HPDE6-E6E7 (cell line): ENCODE measurements around the gene CYP46A1.

Experiments used
- DNase-seq: peaks from one replicate; pipeline ENCODE4 v3.0.0; 2011; ENCODE audit warnings: missing footprints; ENCODE audit errors: extremely low spot score

Gene CYP46A1

DNA sequence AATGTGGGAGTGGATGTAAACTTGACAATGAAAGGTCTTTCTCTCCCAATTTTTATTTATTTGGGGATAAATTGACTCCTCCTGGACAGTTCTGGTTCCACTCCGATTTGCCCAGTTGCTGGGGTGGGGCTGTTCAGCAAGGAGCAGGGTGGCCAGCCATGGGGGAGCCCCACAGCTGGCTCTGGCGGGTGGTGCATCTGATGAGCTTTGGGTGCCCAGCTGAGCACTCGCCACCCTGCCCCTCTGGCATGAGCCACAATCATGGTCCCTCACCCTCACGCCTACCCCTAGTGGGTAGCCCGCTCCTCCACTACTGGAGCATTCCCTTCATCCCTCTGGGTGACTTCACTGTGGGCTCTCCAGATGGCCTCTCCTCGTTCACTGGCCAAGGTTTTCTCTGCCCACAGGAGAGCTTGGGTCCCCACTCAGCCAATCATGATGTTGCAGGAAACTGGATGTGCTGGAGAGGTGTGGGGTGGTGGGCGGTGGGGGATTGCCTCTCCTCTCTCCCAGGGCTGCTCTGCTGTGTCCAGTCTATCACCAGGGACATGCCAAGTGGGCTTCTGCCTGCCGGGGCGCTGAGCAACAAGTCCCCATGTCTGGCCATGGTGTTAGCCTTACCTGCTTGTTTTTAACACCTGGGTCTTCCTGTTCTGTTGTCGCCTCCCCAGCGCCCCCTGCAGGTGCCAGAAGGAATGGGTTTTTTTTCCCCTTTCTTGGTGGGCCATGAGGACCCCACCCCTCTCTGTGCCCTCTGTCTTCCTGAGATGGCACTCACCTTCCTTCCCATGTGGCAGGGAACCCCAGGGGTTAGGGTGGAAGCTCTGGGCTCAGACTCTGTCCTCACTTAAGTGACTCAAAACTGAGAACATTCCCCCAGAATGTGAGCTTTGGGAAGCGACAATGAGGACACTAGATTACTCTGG, 3.4 kb downstream of the CYP46A1 start:
- no peak for DNase-seq

DNA sequence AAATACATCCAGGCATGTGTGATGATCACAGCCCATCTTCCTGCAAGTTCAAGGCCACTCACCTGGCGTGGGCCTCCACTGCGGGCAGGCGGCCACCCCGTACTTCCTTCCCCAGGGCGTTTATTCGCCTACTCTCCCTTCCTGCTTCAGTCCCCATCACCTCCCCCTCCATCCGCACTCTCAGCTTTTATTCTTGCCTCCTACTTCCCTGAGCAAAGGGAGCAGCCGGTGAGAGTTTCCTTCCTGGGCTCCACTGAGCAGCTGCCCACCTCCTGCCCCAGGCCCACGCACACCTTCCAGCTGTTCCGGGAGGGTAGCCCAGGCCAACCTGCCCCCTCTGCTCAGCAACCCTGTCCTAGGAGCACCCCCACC, 4.1 kb downstream of the CYP46A1 start:
- DNase-seq = no peak

DNA sequence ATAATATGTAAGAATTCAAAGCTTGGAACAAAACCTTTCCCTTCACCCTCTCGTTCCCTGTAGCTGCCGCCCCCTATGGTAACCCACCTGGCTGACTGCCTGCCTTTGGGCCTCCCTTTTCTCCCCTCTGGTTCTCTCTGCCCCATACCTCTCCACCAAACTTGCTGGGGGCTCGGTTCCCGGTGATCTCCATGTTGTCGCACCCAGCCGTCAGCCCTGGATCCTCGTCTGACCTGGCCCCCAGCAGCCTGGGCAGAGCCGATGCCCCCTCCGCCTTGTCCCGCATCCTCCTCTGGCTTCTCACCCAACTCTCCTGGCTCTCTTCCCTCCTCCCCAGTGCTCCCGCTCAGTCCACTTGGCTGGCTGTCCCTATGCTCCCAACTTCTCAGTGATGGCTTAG, 4.5 kb downstream of the CYP46A1 start:
- DNase-seq = no peak

DNA sequence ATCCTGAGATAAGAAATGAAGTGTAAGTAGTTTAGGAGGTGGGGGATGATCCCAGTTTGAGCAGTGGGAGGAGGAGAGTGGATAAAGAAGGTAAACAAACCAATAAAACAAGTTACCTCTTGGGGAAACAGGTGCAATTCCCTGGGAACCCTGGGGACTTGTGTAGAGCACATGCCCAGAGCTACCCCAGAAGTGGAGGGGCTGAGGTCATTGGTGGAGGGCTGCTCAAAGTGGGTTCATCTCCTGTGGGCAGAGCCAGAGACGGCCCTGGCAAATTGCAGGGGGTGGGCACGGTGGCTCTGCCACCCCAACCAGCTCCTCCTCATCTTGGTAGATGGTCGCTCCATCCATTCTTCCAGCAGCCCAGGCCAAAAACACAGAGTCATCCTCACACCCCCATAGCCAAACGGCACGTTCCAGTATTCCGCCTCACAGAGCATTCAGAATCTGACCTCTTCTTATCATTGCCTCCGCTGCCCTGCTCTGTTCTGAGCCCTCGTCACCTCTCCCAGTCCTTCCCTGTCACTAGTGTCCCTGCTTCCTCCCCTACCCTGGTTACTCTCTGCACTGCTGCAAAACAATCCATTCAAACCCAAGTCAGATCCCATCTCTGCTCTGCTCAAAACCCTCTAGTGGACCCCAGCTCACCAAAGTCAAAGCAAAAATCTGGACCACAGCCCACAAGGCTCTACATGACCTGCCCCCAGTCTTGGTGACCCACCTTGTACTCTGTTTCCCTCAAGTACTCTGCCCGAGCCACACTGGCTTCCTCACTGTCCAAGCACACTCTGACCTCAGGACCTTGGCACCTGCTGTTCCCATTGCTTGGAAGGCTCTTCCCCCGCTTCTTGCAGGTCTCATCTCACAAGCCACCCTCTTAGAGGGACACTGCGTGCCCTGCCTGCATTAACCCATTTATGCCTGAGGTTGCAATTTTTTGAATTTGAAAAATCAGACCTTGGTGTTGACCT, 5.5 kb downstream of the CYP46A1 start:
- DNase-seq = no peak

DNA sequence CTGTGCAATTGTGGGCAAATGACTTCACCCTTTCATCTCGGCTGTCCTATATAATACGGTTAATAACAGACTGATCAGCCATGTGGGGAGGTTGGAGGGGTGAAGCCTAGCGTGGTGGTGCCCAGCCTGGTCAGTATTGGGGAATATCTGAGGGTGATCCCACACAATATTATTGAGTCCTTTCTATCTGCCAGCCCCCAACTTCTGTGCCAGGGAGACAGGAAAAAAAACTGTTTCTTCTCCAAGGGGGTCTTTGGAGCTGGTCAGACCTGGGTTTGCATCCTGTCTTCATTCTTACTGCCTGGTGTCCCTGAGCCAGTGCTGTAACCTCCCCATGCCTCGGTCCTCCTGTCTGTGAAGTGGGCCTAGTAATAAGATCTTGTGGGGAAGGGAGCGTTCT, 6.5 kb downstream of the CYP46A1 start:
- no peak for DNase-seq

DNA sequence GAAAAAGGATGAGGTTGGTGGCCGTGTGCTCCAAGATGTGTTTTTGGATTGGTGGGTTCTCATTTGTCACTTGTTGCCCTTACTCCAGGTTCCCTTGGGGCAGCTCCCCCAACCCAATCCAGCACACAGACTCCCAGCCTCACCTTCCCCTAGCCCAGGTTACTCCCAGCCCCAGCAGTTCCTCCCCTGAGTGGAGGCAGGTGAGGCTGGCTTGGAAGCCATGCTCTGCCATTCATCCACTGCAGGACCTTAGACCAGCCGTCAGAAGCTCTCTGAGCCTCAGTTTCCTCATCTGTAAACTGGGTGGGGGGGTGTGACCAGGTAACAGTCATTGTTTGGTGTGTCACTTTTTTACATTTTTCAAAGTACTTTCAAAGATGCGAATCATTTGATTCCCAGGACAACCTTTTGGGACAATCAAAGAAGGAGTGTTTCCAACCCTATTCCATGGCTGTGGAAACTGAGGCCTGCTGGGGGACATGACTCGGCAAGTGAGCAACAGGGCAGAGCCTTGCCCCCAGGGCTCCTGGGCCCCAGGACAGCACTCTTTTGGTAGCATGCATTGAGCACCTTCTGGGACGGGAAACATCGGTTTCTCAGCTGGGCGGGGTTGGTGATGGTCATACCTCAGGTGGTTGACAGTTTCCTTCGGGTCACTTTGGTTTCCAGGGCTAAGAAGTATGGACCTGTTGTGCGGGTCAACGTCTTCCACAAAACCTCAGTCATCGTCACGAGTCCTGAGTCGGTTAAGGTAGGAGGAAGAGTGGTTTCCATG, 7.2 kb downstream of the CYP46A1 start:
- DNase-seq = no peak

DNA sequence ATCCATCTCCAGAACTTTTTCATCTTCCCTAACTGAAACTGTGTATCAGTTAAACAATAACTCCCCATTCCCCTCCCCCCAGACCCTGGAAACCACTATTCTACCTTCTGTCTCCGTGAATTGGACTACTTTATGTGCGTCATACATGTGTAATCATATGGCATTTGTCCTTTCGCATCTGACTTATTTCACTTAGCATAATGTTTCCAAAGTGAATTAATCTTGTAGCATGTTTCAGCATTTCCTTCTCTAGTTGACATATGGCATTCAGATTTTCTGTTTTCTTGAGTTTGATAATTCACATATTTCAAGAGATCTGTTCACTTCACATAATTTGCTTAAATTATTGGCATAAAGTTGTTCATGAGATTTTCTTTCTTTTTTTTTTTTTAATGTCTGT, 9.8 kb downstream of the CYP46A1 start:
- DNase-seq = no peak

DNA sequence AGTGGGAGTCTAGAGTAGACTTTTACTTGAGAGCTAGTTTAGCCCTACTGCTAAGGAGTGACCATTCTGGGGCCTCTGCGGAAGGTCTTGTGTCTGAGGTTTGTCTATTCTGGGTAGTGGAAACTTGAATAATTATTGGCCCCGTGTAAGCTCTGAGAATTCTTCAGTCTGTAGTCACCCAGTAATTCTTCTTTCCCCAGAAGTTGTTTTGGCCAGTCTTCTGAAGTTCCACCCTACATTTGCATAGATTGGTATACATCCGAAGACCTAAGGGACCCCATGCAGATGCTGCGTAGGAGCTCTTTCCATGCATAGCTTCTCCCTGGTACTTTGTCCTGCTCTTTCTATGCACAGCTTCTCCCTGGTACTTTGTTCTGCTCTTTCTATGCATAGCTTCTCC, 12.8 kb downstream of the CYP46A1 start:
- DNase-seq = no peak

DNA sequence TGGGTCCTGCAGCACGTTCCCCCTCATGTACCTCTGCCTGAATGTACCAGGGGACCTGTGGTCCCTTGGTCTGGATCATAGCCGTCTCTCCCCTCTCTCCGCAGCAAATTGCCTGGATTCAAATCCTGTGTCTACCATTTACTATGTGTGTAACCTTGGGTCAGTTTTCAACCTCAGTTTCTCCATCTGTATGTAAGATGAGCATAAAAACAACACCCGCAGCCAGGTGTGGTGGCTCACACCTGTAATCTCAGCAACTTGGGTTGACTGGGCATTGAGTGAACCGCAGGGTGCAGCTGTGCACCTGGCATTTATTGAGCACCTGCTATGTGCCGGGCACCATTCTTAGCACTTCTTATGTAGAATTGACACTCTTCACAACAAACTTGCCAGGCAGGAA, 14.1 kb downstream of the CYP46A1 start:
- no peak for DNase-seq

DNA sequence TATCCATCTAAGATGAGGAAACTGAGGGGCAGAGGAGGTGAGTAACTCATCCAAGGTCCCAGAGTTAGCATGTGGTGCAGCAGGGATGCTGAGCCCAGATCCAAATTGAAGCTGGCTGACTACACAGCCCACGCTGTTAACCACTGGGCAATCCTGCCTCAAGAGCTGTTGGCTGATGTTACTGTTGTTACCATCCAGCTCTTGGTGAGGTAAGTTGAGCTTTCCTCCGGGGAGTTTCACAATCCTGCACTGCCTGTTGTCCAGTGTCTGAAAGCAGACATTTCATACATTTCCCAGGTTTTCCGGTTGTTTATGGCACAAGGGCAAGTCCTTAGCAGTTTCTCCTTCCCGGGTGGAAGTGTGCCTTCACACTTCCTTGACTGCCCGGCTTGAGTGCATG, 14.5 kb downstream of the CYP46A1 start:
- no peak for DNase-seq

DNA sequence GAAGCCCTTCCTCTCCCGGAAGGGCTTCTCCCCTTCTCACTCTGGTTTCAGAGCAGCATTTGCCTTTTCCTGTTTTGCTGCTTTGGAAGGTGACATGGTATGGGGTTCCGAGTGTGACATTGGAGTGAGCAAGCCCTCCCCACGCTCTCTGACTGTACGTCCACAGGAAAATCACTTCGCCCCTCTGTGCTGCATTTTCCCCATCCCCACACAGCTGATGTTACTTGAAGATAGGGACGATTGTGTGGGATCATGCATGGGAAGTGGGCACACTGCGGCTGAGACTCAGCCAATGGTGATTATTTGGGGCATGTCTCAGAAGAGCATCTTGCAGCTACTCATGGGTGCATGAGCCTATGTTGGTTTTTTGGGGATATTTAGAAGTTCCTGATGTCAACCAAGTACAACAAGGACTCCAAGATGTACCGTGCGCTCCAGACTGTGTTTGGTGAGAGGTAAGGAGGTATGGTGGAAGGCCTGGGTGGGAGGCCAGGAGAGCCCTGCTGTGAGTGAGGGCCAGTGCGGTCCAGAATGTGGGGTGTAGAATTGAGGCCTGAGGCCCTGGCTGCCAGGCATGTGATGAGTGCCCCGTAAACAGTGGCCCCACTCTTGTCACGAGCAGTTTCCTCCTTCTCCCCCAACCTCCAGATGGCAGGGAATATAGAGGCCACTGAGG, 15.1 kb downstream of the CYP46A1 start:
- no peak for DNase-seq

DNA sequence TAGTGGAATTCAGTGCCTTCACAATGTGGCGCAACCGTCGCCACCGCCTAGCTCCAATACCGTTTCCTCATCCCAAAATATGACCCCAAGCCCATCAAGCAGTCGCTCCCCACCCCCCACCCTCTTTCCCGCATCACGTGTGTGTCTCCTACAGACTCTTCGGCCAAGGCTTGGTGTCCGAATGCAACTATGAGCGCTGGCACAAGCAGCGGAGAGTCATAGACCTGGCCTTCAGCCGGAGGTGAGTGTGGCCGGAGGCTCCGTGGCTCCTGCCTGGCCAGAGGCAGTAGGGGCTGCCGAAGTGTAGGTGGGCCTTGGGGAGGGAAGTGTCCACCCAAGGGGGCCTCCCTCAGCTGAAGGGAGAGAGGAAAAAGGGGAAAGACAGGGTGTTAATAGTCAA, 15.8 kb downstream of the CYP46A1 start:
- no peak for DNase-seq

DNA sequence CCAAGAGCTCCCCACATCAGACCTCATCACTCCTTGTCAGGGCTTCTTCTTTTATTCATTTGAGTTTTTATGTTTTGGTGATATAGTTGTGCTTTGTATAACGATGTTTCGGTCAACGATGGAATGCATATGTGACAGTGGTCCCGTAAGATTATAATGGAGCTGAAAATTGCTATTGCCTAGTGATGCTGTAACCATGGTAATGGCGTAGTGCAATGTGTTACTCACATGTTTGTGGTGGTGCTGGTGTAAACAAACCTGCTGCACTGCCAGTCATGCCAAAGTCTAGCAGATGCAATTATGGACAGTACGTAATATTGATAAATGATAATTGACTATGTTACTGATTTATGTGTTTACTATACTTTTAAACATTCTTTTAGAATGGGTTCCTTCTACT, 16.3 kb downstream of the CYP46A1 start:
- no peak for DNase-seq

DNA sequence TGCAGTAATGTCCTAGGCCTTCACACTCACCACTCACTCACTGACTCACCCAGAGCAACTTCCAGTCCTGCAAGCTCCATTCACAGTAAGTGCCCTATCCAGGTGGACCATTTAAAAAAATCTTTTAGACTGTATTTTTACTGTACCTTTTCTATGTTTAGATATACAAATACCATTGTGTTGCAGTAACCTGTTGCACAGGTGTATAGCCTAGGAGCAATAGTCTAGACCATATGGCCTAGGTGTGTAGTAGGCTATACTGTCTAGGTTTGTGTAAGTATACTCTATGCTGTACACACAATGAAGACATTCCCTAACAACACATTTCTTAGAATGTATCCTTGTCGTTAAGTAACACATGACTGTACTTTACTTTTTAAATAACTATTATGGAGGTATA, 17.2 kb downstream of the CYP46A1 start:
- no peak for DNase-seq

DNA sequence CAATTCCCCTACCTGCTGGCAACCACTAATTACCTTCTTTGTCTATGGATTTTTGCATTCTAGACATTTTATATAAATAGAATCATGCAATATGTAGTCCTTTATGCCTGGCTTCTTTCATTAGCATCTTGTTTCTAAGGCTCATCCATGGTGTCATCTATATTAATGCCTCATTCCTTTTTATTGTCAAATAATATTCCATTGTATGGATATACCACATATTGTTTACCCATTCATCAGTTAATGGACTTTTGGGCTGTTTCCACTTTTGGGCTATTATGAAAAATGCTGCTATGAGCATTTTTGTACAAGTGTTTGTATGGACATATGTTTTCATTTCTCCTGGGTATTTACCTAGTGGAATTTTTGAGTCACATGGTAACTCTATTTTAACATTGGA, 18.0 kb downstream of the CYP46A1 start:
- no peak for DNase-seq

DNA sequence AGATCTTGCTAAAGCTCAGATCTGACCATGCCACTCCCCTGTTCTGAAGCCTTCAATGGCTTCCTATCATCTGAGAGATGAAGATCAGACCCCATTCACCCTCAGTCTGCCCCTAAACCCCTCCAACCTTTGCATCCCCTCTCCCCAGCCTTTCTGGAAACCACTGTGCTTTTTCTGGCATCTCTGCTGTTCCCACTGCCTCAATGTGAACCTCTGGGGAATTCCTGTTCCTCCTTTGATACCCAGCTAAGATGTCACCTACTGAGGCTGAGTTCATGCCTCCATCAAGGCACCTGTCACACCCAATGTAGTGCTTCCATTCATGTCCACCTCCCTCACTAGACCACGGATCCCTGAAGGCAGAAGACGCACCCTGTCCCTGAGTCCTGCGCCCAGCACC, 19.3 kb downstream of the CYP46A1 start:
- no peak for DNase-seq

DNA sequence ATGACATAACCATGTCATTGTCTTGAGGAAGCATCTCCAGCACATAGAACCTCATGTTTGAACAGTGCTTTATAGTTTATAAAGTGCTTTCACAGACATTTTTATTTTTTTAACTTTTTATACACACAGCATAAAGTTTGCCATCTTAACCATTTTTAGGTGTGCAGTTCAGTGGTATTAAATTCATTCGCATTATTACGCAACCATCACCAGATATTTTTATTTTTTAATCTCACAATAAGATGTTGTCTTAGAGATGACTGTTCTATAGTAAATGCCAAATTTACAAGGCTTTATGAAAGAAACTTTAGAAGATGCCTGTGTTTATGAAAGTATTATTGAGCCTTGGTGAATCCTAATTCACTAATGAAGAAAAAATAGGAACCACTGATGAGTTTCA, 19.9 kb downstream of the CYP46A1 start:
- DNase-seq = no peak

DNA sequence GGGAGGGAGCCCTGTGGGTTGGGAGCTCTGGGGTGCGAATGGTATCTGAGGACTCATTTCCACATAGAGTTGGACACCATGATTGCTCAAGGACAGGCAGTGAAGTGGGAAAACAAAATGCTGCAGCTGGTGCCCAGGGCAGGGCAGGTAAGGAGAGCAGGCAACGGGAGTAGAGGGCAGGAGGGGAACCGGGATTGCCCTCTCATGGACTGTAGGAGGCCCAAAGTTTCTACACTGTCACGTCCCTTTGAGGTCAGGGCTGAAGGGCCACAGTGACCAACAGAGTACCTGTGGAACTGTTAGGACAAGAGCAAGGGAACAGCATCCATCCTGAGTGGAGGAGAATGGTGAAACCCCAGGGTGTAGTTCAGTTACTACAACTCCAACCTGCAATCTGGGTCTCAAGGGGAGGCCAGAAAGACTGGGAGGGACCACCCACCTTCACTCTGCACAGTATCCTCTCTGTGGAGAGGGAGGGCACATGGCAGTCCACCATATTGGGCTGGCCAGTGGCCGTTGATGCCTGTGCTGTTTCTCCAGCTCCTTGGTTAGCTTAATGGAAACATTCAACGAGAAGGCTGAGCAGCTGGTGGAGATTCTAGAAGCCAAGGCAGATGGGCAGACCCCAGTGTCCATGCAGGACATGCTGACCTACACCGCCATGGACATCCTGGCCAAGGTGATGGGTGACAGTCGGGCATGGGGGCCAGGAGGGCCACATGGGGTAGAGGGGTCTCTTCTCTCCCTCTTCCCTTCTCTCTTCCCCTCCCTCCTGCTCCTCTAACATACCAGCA, 22.2 kb downstream of the CYP46A1 start:
- no peak for DNase-seq

DNA sequence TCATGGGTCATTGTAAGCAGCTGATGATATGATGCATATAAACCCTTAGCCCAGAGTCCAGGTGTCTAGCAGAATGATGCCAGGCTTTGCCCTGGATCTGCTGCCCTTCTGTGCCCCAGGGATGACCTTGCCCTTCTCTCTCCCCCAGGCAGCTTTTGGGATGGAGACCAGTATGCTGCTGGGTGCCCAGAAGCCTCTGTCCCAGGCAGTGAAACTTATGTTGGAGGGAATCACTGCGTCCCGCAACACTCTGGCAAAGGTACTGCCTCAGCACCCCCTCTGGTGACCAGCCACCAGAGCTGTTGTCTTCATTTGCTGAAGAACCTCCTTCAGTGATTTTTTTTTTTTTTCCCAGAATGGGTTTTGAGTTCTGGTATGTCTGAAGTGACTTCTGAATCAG, 23.3 kb downstream of the CYP46A1 start:
- DNase-seq = no peak

DNA sequence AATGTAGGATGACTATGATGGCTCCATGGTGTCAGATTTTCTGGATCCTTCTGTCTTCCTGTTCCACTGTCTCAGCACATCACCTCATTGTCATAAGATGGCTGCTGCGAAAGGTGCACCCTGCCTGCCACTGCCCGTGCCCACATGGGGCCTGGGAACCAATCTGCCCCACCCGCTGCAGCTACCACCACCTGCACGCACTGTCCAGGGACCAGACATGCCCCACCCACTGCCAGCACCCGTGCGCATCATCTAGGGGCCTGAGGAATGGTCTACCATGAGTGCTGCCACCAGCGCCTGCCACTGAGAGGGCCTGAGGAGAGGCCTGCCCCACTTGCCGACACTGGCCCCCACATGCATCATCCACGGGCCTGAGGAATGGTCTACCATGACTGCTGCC, 23.8 kb downstream of the CYP46A1 start:
- DNase-seq = no peak

DNA sequence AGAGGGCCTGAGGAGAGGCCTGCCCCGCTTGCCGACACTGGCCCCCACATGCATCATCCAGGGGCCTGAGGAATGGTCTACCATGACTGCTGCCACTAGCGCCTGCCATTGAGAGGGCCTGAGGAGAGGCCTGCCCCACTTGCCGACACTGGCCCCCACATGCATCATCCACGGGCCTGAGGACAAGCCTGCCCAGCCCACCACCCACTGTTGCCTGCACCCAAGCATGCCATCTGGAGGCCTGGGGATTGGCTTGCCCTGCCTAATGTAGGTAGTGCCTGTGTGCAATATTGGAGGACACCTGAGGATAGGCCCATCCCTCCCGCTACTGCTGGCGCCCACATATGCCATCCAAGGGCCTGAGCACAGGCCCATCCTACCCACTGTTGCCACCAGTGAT, 24.4 kb downstream of the CYP46A1 start:
- DNase-seq = no peak
